ENCODE results near the gene NUP98.

The NUP98 gene

DNA sequence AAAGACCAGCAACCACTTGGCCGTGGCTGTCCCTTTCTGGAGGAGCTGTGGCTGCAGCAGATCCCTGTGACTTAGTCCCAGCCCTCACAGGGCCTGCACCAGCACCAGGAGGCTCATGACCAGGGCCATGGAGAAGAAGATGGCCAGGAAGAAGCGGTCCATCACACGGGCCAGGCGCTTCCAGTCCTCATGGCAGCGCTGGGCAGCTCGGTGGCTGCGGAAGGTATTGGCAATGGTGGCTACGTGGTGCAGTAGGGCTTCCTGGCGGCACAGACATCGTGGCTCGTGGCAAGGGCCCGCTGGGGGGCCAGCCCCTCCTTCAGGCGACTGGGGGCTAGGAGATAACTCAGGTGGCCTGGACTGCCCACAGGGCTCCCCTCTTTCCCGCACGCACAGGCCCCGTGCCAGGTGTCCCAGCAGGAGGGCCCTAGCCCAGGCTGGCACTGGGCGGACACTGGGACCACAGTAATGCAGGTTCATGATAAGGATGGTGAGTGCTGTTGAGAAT lies 131.3 kb downstream of the NUP98 start:
- Histone ChIP-seq H3K36me3 (ENCODE audit: control insufficient read depth in 2 of 2, insufficient read depth in 1 of 2, low read length in 2 of 2) (peaks cover 0 to 65% of the 10 kb centered on the region in 2 experiments; a peak in 1 of 3 replicates), H3K4me1 (ENCODE audit: control insufficient read depth, insufficient read depth, low read length) (no peaks in the 10 kb centered on the region), H3K4me3 (ENCODE audit: low read depth, low read length) (no peak overlapping the region), H3K27ac (ENCODE audit: extremely low read depth, low read depth, low read length) (no peak overlapping the region), H3K9me3 (ENCODE audit: control insufficient read depth, insufficient read depth, low read depth, low read length) (no peaks in the 10 kb centered on the region)
- no peak for TF ChIP-seq ZNF530 (tag by site-specific recombination; IDR thresholded peaks at IDR 0.05; ENCODE audit: low read depth)
- TF ChIP-seq ZBTB44 (tag by site-specific recombination; IDR thresholded peaks at IDR 0.05) = no peak
- TF ChIP-seq, protein P1, sequence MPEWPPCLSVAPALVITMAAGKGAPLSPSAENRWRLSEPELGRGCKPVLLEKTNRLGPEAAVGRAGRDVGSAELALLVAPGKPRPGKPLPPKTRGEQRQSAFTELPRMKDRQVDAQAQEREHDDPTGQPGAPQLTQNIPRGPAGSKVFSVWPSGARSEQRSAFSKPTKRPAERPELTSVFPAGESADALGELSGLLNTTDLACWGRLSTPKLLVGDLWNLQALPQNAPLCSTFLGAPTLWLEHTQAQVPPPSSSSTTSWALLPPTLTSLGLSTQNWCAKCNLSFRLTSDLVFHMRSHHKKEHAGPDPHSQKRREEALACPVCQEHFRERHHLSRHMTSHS (tag by site-specific recombination; IDR thresholded peaks at IDR 0.05) = no peak
- TF ChIP-seq ZNF623 (tag by site-specific recombination; IDR thresholded peaks at IDR 0.05) = no peak
- no peak for TF ChIP-seq ZNF830 (tag by site-specific recombination; IDR thresholded peaks at IDR 0.05; ENCODE audit: low read depth)
- no peak for TF ChIP-seq ZNF341 (tag by site-specific recombination; IDR thresholded peaks at IDR 0.05; ENCODE audit: low read depth)
- TF ChIP-seq ZNF660 (tag by site-specific recombination; IDR thresholded peaks at IDR 0.05) = no peak
- TF ChIP-seq ZBTB21 (tag by site-specific recombination; IDR thresholded peaks at IDR 0.05) = no peak
- TF ChIP-seq ZNF549 (tag by site-specific recombination; IDR thresholded peaks at IDR 0.05) = no peak
- TF ChIP-seq, protein P2, sequence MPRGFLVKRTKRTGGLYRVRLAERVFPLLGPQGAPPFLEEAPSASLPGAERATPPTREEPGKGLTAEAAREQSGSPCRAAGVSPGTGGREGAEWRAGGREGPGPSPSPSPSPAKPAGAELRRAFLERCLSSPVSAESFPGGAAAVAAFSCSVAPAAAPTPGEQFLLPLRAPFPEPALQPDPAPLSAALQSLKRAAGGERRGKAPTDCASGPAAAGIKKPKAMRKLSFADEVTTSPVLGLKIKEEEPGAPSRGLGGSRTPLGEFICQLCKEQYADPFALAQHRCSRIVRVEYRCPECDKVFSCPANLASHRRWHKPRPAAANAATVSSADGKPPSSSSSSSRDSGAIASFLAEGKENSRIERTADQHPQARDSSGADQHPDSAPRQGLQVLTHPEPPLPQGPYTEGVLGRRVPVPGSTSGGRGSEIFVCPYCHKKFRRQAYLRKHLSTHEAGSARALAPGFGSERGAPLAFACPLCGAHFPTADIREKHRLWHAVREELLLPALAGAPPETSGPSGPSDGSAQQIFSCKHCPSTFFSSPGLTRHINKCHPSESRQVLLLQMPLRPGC (tag by site-specific recombination; IDR thresholded peaks at IDR 0.05) = no peak
- TF ChIP-seq AEBP2 (tag by site-specific recombination; IDR thresholded peaks at IDR 0.05; ENCODE audit: borderline replicate concordance) = no peak
- TF ChIP-seq, protein P3, sequence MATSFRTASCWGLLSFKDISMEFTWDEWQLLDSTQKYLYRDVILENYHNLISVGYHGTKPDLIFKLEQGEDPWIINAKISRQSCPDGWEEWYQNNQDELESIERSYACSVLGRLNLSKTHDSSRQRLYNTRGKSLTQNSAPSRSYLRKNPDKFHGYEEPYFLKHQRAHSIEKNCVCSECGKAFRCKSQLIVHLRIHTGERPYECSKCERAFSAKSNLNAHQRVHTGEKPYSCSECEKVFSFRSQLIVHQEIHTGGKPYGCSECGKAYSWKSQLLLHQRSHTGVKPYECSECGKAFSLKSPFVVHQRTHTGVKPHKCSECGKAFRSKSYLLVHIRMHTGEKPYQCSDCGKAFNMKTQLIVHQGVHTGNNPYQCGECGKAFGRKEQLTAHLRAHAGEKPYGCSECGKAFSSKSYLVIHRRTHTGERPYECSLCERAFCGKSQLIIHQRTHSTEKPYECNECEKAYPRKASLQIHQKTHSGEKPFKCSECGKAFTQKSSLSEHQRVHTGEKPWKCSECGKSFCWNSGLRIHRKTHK (tag by site-specific recombination; IDR thresholded peaks at IDR 0.05) = no peak
- TF ChIP-seq ZNF366 (tag by site-specific recombination; conservative IDR thresholded peaks at IDR 0.05) = no peak
- no peak for TF ChIP-seq GLIS1 (tag by site-specific recombination; IDR thresholded peaks at IDR 0.05)
- no peak for TF ChIP-seq ZBTB1 (tag by site-specific recombination; IDR thresholded peaks at IDR 0.05)
- TF ChIP-seq GLI4 (tag by site-specific recombination; IDR thresholded peaks at IDR 0.05) = no peak
- no peak for TF ChIP-seq ZNF174 (tag by site-specific recombination; IDR thresholded peaks at IDR 0.05)
- no peak for TF ChIP-seq ZIC2 (tag by site-specific recombination; IDR thresholded peaks at IDR 0.05)
- no peak for TF ChIP-seq KLF10 (tag by site-specific recombination; IDR thresholded peaks at IDR 0.05)
- POLR2A ChIA-PET = no interaction called here
- CTCF ChIA-PET = interaction anchor here (1.2 kb wide), 1 partner anchor 15 kb away, joined by 5 read pairs; no protein-coding TSS in a partner anchor

All from HEK293 (cell line).